Lower leg skin (tissue), 4 donors: ENCODE results near the gene NOSIP. TPM values are rescaled to one million over a fixed set of nuclear protein-coding genes. Genes with fewer than 3 reads are reported as not detected.
A peak's percentile ranks its signal among the peaks of the same experiment; 100 is the strongest.

Experiments used
- DNase-seq, 2 donors: peaks; one replicate each; pipeline ENCODE4 v3.0.0-alpha.2; 2019; ENCODE audit warnings: low spot score in 2 of 2
- H3K4me3 ChIP-seq: fragments of 200-600 bp; sonication (generic); 2 replicates; pipeline ENCODE4 v1.5.1; 2017; ENCODE audit warnings: mild to moderate bottlenecking, low read depth; ENCODE audit not compliant: poor library complexity, severe bottlenecking
- CTCF ChIP-seq, 3 donors: fragments of 450-650 bp; IDR thresholded peaks; one replicate each; pipeline ENCODE4 v1.5.1; 2016; ENCODE audit warnings: antibody characterized with exemption in 3 of 3, mild to moderate bottlenecking in 3 of 3, moderate library complexity in 2 of 3
- POLR2A ChIP-seq, 2 donors: fragments of 450-650 bp; IDR thresholded peaks; one replicate each; pipeline ENCODE4 v1.6.1; 2016 to 2017; ENCODE audit warnings: antibody characterized with exemption in 2 of 2, mild to moderate bottlenecking in 1 of 2, moderate library complexity in 1 of 2
- WGBS, 2 donors: methylation state at CpG; one replicate each; pipeline ENCODE4 v1.1.5; 2018; 5-methylcytosine and 5-hydroxymethylcytosine counted together
- intact Hi-C: fragments of 100-400 bp; cut with DNase I; formaldehyde crosslinking; loops from one replicate; pipeline ENCODE4 v1.15.0; 2023; ENCODE audit warnings: low total_unique reads
- total RNA-seq, 4 donors: library from RNA; depleted of rRNA; stranded (reverse); fragments of >200 nt; gene quantifications; one replicate each; pipeline ENCODE4 v1.1.0, GENCODE V29; 2016

NOSIP gene
- total RNA-seq, 4 donors from 2014 or later: 62.0 to 84.8 (median 66.8) TPM

GRCh38 chr19:49593233-49594113 is 13.1 kb upstream of the NOSIP start:
- intact Hi-C loops: loop anchor here (5.0 kb wide), 1 partner anchor 44 kb away; no protein-coding TSS in a partner anchor
- no peak overlapping the region for H3K4me3 ChIP-seq
- TF ChIP-seq POLR2A (IDR thresholded peaks at IDR 0.05): no peak
- no peak for TF ChIP-seq CTCF (IDR thresholded peaks at IDR 0.05)
- 7 to 9% methylated on average over 26 to 27 of the region's 27 CpGs for WGBS, 2 donors
- peak; percentile 94 to 99 for DNase-seq

- TF ChIP-seq POLR2A (IDR thresholded peaks at IDR 0.05) (no peak), CTCF (IDR thresholded peaks at IDR 0.05) (no peak)
- DNase-seq: no peak
- intact Hi-C loops: loop anchor here (5.0 kb wide), 1 partner anchor 45 kb away; no protein-coding TSS in a partner anchor
- peak overlapping the region; percentile 49 for H3K4me3 ChIP-seq
- WGBS, 2 donors: 5 to 7% methylated on average over 26 to 28 of the region's 28 CpGs
Measured at GRCh38 chr19:49592486-49593232, 12.3 kb upstream of the NOSIP start.

GRCh38 chr19:49591731-49592485 is 11.6 kb upstream of the NOSIP start:
- peak overlapping the region; percentile 49 for H3K4me3 ChIP-seq
- TF ChIP-seq CTCF (IDR thresholded peaks at IDR 0.05): no peak
- TF ChIP-seq POLR2A (IDR thresholded peaks at IDR 0.05): no peak
- peak; percentile 46 to 92 for DNase-seq
- WGBS, 2 donors: 0 to 1% methylated on average over 39 to 46 of the region's 51 CpGs
- intact Hi-C loops: loop anchor here (5.0 kb wide), 1 partner anchor 45 kb away; no protein-coding TSS in a partner anchor

- H3K4me3 ChIP-seq: peak within 1 kb of the TSS; percentile 49
- 0 to 1% methylated on average over 51 to 54 of the region's 66 CpGs for WGBS, 2 donors
- TF ChIP-seq POLR2A (IDR thresholded peaks at IDR 0.05): no peak
- no peak for TF ChIP-seq CTCF (IDR thresholded peaks at IDR 0.05)
- intact Hi-C loops: loop anchor here (5.0 kb wide), 1 partner anchor 46 kb away; no protein-coding TSS in a partner anchor
- peak in 1 of 2 donors; percentile 92 for DNase-seq
Measured at GRCh38 chr19:49590971-49591730, 10.8 kb upstream of the NOSIP start, which contains the start of gene PRR12. TSS of gene PRR12 (plus strand) at chr19:49591182. CDS start at chr19:49591655, 473 bp downstream.
